Neural cell (in vitro differentiated cells): ENCODE data around the gene ZGLP1. TPM values are rescaled to one million over a fixed set of nuclear protein-coding genes. Genes with fewer than 3 reads are reported as not detected.

ENCODE experiments used
- H2AFZ ChIP-seq: fragments of 200-600, 300-800 bp; sonication (generic), shearing (Covaris generic); 2 replicates; pipeline ENCODE4 v1.6.0; 2014; ENCODE audit warnings: low read depth, mild to moderate bottlenecking, antibody characterized with exemption, low read length, moderate library complexity
- H3F3A ChIP-seq: fragments of 200-600 bp; shearing (Covaris generic); 2 replicates; pipeline ENCODE4 v1.6.1; 2016; ENCODE audit warnings: mild to moderate bottlenecking, moderate library complexity, mixed read lengths, antibody characterized with exemption, low read length; ENCODE audit not compliant: insufficient read depth, poor library complexity, severe bottlenecking
- H3K27ac ChIP-seq: fragments of 200-600, 300-800 bp; sonication (generic), shearing (Covaris generic); 2 replicates; pipeline ENCODE4 v1.5.1; 2014; ENCODE audit warnings: mild to moderate bottlenecking, low read length, moderate library complexity
- H3K27me3 ChIP-seq: fragments of 300-800, 200-600 bp; sonication (generic), shearing (Covaris generic); 2 replicates; pipeline ENCODE4 v1.6.0; 2014; ENCODE audit warnings: mild to moderate bottlenecking, low read depth, low read length, moderate library complexity; ENCODE audit not compliant: insufficient read depth
- H3K36me3 ChIP-seq: fragments of 300-800, 200-600 bp; sonication (generic), shearing (Covaris generic); 2 replicates; pipeline ENCODE4 v1.5.1; 2014; ENCODE audit warnings: mild to moderate bottlenecking, antibody characterized with exemption, low read length, moderate library complexity; ENCODE audit not compliant: insufficient read depth
- H3K4me2 ChIP-seq: fragments of 300-800, 200-600 bp; sonication (generic), shearing (Covaris generic); 2 replicates; pipeline ENCODE4 v1.6.0; 2014; ENCODE audit warnings: mild to moderate bottlenecking, low read length
- H3K4me3 ChIP-seq: fragments of 300-800, 200-600 bp; sonication (generic), shearing (Covaris generic); 2 replicates; pipeline ENCODE4 v1.5.1; 2014; ENCODE audit warnings: mild to moderate bottlenecking, low read length, moderate library complexity
- H3K79me2 ChIP-seq: fragments of 200-600 bp; shearing (Covaris generic); replicated peaks from 2 replicates; pipeline ENCODE4 v1.6.0; 2014; ENCODE audit warnings: mild to moderate bottlenecking, low read length, moderate library complexity; ENCODE audit not compliant: insufficient read depth
- H3K9ac ChIP-seq: fragments of 300-800, 200-600 bp; sonication (generic), shearing (Covaris generic); 2 replicates; pipeline ENCODE4 v1.6.1; 2016; ENCODE audit warnings: mild to moderate bottlenecking, low read length, mixed read lengths
- H3K9me2 ChIP-seq: fragments of 200-600 bp; shearing (Covaris generic); 2 replicates; pipeline ENCODE4 v1.6.1; 2016; ENCODE audit warnings: mild to moderate bottlenecking, low read length, mixed read lengths; ENCODE audit not compliant: insufficient read depth
- H3K9me3 ChIP-seq: fragments of 200-600, 300-800 bp; sonication (generic), shearing (Covaris generic); 2 replicates; pipeline ENCODE4 v1.6.1; 2016; ENCODE audit warnings: mild to moderate bottlenecking, mixed run types, low read length, moderate library complexity, mixed read lengths
- H4K20me1 ChIP-seq: fragments of 200-600 bp; shearing (Covaris generic); 2 replicates; pipeline ENCODE4 v1.6.1; 2016; ENCODE audit warnings: mild to moderate bottlenecking, mixed run types; ENCODE audit not compliant: insufficient read depth
- CTCF ChIP-seq: fragments of 450-650 bp; IDR thresholded peaks from 2 replicates; pipeline ENCODE4 v1.5.1; 2014; ENCODE audit warnings: antibody characterized with exemption, mild to moderate bottlenecking, moderate library complexity; ENCODE audit not compliant: poor library complexity, severe bottlenecking
- EP300 ChIP-seq: fragments of 450-650 bp; conservative IDR thresholded peaks from 2 replicates; pipeline ENCODE4 v1.6.1; 2014; ENCODE audit warnings: antibody characterized with exemption, mild to moderate bottlenecking, moderate library complexity; ENCODE audit not compliant: poor library complexity, severe bottlenecking
- EZH2 ChIP-seq: fragments of 200-600, 300-800 bp; shearing (Covaris generic), sonication (generic); IDR thresholded peaks from 2 replicates; pipeline ENCODE4 v1.6.1; 2014; ENCODE audit warnings: antibody characterized with exemption, low read length, borderline replicate concordance, mild to moderate bottlenecking; ENCODE audit not compliant: insufficient read depth, poor library complexity, severe bottlenecking
- MXI1 ChIP-seq: fragments of 450-650 bp; conservative IDR thresholded peaks from 2 replicates; pipeline ENCODE4 v1.6.1; 2014; ENCODE audit warnings: antibody characterized with exemption, mild to moderate bottlenecking; ENCODE audit not compliant: poor library complexity, severe bottlenecking
- POLR2AphosphoS5 ChIP-seq: IDR thresholded peaks from 2 replicates; pipeline ENCODE4 v1.6.1; 2012
- RAD21 ChIP-seq: fragments of 450-650 bp; conservative IDR thresholded peaks from 2 replicates; pipeline ENCODE4 v1.6.1; 2014; ENCODE audit warnings: antibody characterized with exemption, mild to moderate bottlenecking, moderate library complexity
- REST ChIP-seq: IDR thresholded peaks from 2 replicates; pipeline ENCODE4 v1.6.1; 2012; ENCODE audit warnings: borderline replicate concordance
- SMC3 ChIP-seq: fragments of 450-650 bp; conservative IDR thresholded peaks from 2 replicates; pipeline ENCODE4 v1.6.1; 2014; ENCODE audit warnings: antibody characterized with exemption, mild to moderate bottlenecking, moderate library complexity; ENCODE audit not compliant: poor library complexity
- TAF1 ChIP-seq: IDR thresholded peaks from 2 replicates; pipeline ENCODE4 v1.6.1; 2012; ENCODE audit warnings: low read depth
- polyA plus RNA-seq: library from polyadenylated mRNA; depleted of rRNA; stranded (reverse); fragments of >200 nt; gene quantifications from 2 replicates; pipeline ENCODE4 v1.2.3, GENCODE V29; 2014

Gene ZGLP1
- polyA plus RNA-seq, 1 donor from 2014 or later = 22.8 TPM

- H3K79me2 ChIP-seq = no peaks in the 10 kb centered on the region
- H4K20me1 ChIP-seq = no peaks in the 10 kb centered on the region
- H3K9me2 ChIP-seq = no peaks in the 10 kb centered on the region
- no peak overlapping the region for H3K4me3 ChIP-seq
- no peak for TF ChIP-seq SMC3
- no peak for TF ChIP-seq EZH2
- TF ChIP-seq REST = no peak
- no peak for TF ChIP-seq POLR2AphosphoS5
- TF ChIP-seq TAF1 = no peak
- TF ChIP-seq RAD21 = no peak
- H3K9ac ChIP-seq = no peak overlapping the region
- no peaks in the 10 kb centered on the region for H3K9me3 ChIP-seq
- no peaks in the 10 kb centered on the region for H3K36me3 ChIP-seq
- H2AFZ ChIP-seq = no peak overlapping the region
- H3K27me3 ChIP-seq = no peaks in the 10 kb centered on the region
- no peaks in the 10 kb centered on the region for H3F3A ChIP-seq
- H3K4me2 ChIP-seq = no peak overlapping the region
- no peak overlapping the region for H3K27ac ChIP-seq
Measured at GRCh38 chr19:10321874-10322835, 12.5 kb upstream of the ZGLP1 start.

GRCh38 chr19:10321417-10321797 lies 11.8 kb upstream of the ZGLP1 start:
- Histone ChIP-seq H3K27me3 (no peaks in the 10 kb centered on the region), H3K4me2 (no peak overlapping the region), H3K36me3 (no peaks in the 10 kb centered on the region), H3K9ac (no peak overlapping the region), H3K79me2 (no peaks in the 10 kb centered on the region), H3K9me3 (no peaks in the 10 kb centered on the region), H4K20me1 (no peaks in the 10 kb centered on the region), H3K27ac (no peak overlapping the region), H3F3A (no peaks in the 10 kb centered on the region), H2AFZ (no peak overlapping the region), H3K9me2 (no peaks in the 10 kb centered on the region), H3K4me3 (no peak overlapping the region)
- no peak for TF ChIP-seq TAF1
- TF ChIP-seq CTCF = no peak
- no peak for TF ChIP-seq EP300
- TF ChIP-seq MXI1 = no peak
- TF ChIP-seq EZH2 = no peak
- no peak for TF ChIP-seq RAD21
